IMR-90 (cell line): ENCODE results near the gene DAB1. TPM values are rescaled to one million over a fixed set of nuclear protein-coding genes. Genes with fewer than 3 reads are reported as not detected.

ENCODE experiments used
- ATAC-seq: fragments of 200-7000 bp; cut with Tn5 transposase; 2 replicates; pipeline ENCODE4 v1.9.1; 2020; ENCODE audit warnings: low read depth, mild to moderate bottlenecking, moderate library complexity
- BruUV-seq: library from RNA; stranded (reverse); fragments of 400-500 nt; replicated peaks from 2 replicates; lab custom pipeline; 2021; lab: Mats Ljungman, UMichigan
- CTCF ChIA-PET: fragments of 300-600 bp; formaldehyde crosslinking; extraction: SDS; loops from one replicate; lab custom pipeline; 2021; ENCODE audit warnings: antibody characterized with exemption; lab: Yijun Ruan, JAX
- POLR2A ChIA-PET: fragments of 300-600 bp; sonication (Branson Sonifier 250); formaldehyde crosslinking; loops from one replicate; lab custom pipeline; 2022; ENCODE audit warnings: antibody characterized with exemption; ENCODE audit not compliant: unreplicated experiment; lab: Charles Lee
- DNase-seq: peaks from one replicate; pipeline ENCODE4 v3.0.0; 2013
- H2AFZ ChIP-seq: replicated peaks from 2 replicates; pipeline ENCODE3; 2013; ENCODE audit warnings: low read length, mild to moderate bottlenecking; ENCODE audit not compliant: poor library complexity
- H2AK5ac ChIP-seq: 2 replicates; pipeline ENCODE4 v1.6.1; 2013; ENCODE audit warnings: low read depth, low read length, inconsistent platforms
- H2AK9ac ChIP-seq: replicated peaks from 2 replicates; pipeline ENCODE3; 2013; ENCODE audit warnings: mild to moderate bottlenecking, low read depth, low read length, moderate library complexity; ENCODE audit not compliant: poor library complexity
- H2BK120ac ChIP-seq: 2 replicates; pipeline ENCODE4 v1.6.1; 2013; ENCODE audit warnings: low read depth, low read length, inconsistent platforms
- H2BK15ac ChIP-seq: 3 replicates; pipeline ENCODE4 v1.6.1; 2013; ENCODE audit warnings: low read depth, low read length, inconsistent platforms
- H2BK20ac ChIP-seq: 2 replicates; pipeline ENCODE4 v1.6.1; 2013; ENCODE audit warnings: low read depth, mild to moderate bottlenecking, inconsistent platforms, low read length, moderate library complexity
- H2BK5ac ChIP-seq: 2 replicates; pipeline ENCODE4 v1.6.1; 2013; ENCODE audit warnings: mild to moderate bottlenecking, low read depth, low read length, inconsistent platforms; ENCODE audit not compliant: poor library complexity, severe bottlenecking
- H3K14ac ChIP-seq: replicated peaks from 2 replicates; pipeline ENCODE4 v1.6.1; 2013; ENCODE audit warnings: low read depth, low read length, inconsistent platforms
- H3K18ac ChIP-seq: 2 replicates; pipeline ENCODE4 v1.6.1; 2013; ENCODE audit warnings: low read depth, low read length, control low read depth
- H3K23ac ChIP-seq: 2 replicates; pipeline ENCODE4 v1.6.1; 2013; ENCODE audit warnings: low read depth, low read length, inconsistent platforms
- H3K27ac ChIP-seq: 2 replicates; pipeline ENCODE4 v1.5.1; 2013; ENCODE audit warnings: mild to moderate bottlenecking, control low read depth, low read length; ENCODE audit not compliant: insufficient read depth
- H3K27me3 ChIP-seq: 2 replicates; pipeline ENCODE4 v1.6.1; 2013; ENCODE audit warnings: low read length; ENCODE audit not compliant: control insufficient read depth, insufficient read depth
- H3K36me3 ChIP-seq: 2 replicates; pipeline ENCODE4 v1.6.1; 2013; ENCODE audit warnings: low read length, mixed read lengths; ENCODE audit not compliant: control insufficient read depth, insufficient read depth
- H3K4ac ChIP-seq: 2 replicates; pipeline ENCODE4 v1.6.1; 2013; ENCODE audit warnings: low read depth, low read length, inconsistent platforms
- H3K4me1 ChIP-seq: 2 replicates; pipeline ENCODE4 v1.6.1; 2013; ENCODE audit warnings: low read length, mixed read lengths; ENCODE audit not compliant: control insufficient read depth, insufficient read depth
- H3K4me2 ChIP-seq: 2 replicates; pipeline ENCODE4 v1.6.1; 2013; ENCODE audit warnings: low read depth, mild to moderate bottlenecking, control low read depth, low read length, moderate library complexity
- H3K4me3 ChIP-seq: 2 replicates; pipeline ENCODE4 v1.5.1; 2013; ENCODE audit warnings: low read depth, mild to moderate bottlenecking, control low read depth, low read length, moderate library complexity; ENCODE audit not compliant: insufficient read depth
- H3K56ac ChIP-seq: 2 replicates; pipeline ENCODE4 v1.6.1; 2013; ENCODE audit warnings: low read length, inconsistent platforms; ENCODE audit not compliant: insufficient read depth; ENCODE audit errors: extremely low read depth
- H3K79me1 ChIP-seq, 2 experiments: 2 replicates each; pipeline ENCODE4 v1.6.1; 2013; ENCODE audit warnings: low read length in 2 of 2, inconsistent platforms in 1 of 2, low read depth in 1 of 2
- H3K9ac ChIP-seq: 2 replicates; pipeline ENCODE4 v1.6.1; 2013; ENCODE audit warnings: low read depth, low read length, control low read depth
- H3K9me1 ChIP-seq: 2 replicates; pipeline ENCODE4 v1.6.1; 2013; ENCODE audit warnings: low read length, inconsistent platforms; ENCODE audit not compliant: insufficient read depth
- H3K9me3 ChIP-seq: 2 replicates; pipeline ENCODE4 v1.6.1; 2013; ENCODE audit warnings: low read length; ENCODE audit not compliant: control insufficient read depth, insufficient read depth
- H4K20me1 ChIP-seq: 2 replicates; pipeline ENCODE4 v1.6.1; 2013; ENCODE audit warnings: low read length, inconsistent platforms; ENCODE audit not compliant: insufficient read depth
- H4K5ac ChIP-seq: 2 replicates; pipeline ENCODE4 v1.6.1; 2013; ENCODE audit warnings: mild to moderate bottlenecking, low read depth, low read length, control low read depth
- H4K8ac ChIP-seq, 2 experiments: 2 replicates each; pipeline ENCODE4 v1.6.1; 2013; ENCODE audit warnings: low read depth in 2 of 2, low read length in 2 of 2, control low read depth in 1 of 2, inconsistent platforms in 1 of 2
- H4K91ac ChIP-seq: 2 replicates; pipeline ENCODE4 v1.6.1; 2013; ENCODE audit warnings: low read depth, low read length, inconsistent platforms; ENCODE audit not compliant: insufficient read depth
- BHLHE40 ChIP-seq: fragments of 150-350 bp; IDR thresholded peaks from 2 replicates; pipeline ENCODE4 v1.6.1; 2016; ENCODE audit warnings: mild to moderate bottlenecking, low read depth, low read length
- CEBPB ChIP-seq: IDR thresholded peaks from 2 replicates; pipeline ENCODE4 v1.6.1; 2012; ENCODE audit warnings: low read depth, low read length, improper control_type of control experiment
- ELK1 ChIP-seq: fragments of 150-350 bp; IDR thresholded peaks from 2 replicates; pipeline ENCODE4 v1.6.1; 2016; ENCODE audit warnings: low read depth, mild to moderate bottlenecking, low read length, moderate library complexity, borderline replicate concordance
- MAFK ChIP-seq: IDR thresholded peaks from 2 replicates; pipeline ENCODE4 v1.6.1; 2012; ENCODE audit warnings: low read depth, low read length, improper control_type of control experiment
- MAZ ChIP-seq: IDR thresholded peaks from 2 replicates; pipeline ENCODE4 v1.6.1; 2012; ENCODE audit warnings: low read depth, mild to moderate bottlenecking, low read length, improper control_type of control experiment, moderate library complexity, borderline replicate concordance
- MXI1 ChIP-seq: IDR thresholded peaks from 2 replicates; pipeline ENCODE4 v1.6.1; 2012; ENCODE audit warnings: low read depth, mild to moderate bottlenecking, low read length, moderate library complexity, borderline replicate concordance
- RAD21 ChIP-seq: IDR thresholded peaks from 2 replicates; pipeline ENCODE4 v1.6.1; 2012; ENCODE audit warnings: low read length, improper control_type of control experiment
- RFX5 ChIP-seq: IDR thresholded peaks from 2 replicates; pipeline ENCODE4 v1.8.0; 2012; ENCODE audit warnings: low read depth, mild to moderate bottlenecking, low read length, moderate library complexity
- WGBS, 2 experiments: methylation state at CpG; one replicate each; pipeline versions ENCODE4 v1.1.5 to v1.1.7; 2013; ENCODE audit warnings: missing lambda C conversion rate in 2 of 2; ENCODE audit not compliant: insufficient read length in 1 of 2; ENCODE audit errors: extremely low coverage in 2 of 2; 5-methylcytosine and 5-hydroxymethylcytosine counted together
- dilution Hi-C: fragments of 300-500 bp; cut with HindIII; formaldehyde crosslinking; loops from one replicate; pipeline ENCODE4 v1.14.3; 2018; ENCODE audit warnings: low sequenced_read_pairs; ENCODE audit not compliant: unreplicated experiment
- in situ Hi-C: fragments of 300-500 bp; cut with MboI; formaldehyde crosslinking; loops from 3 replicates; pipeline ENCODE4 v1.14.3; 2019; ENCODE audit warnings: low sequenced_read_pairs, inconsistent platforms, mixed read lengths
- intact Hi-C: fragments of 100-400 bp; cut with micrococcal nuclease; formaldehyde crosslinking; loops from 2 replicates; pipeline ENCODE4 v1.10.0; 2022
- polyA plus RNA-seq, 3 experiments: library from polyadenylated mRNA; depleted of rRNA; stranded (reverse); fragments of >200 nt; gene quantifications; 2 replicates each; pipeline ENCODE4 v1.2.3, GENCODE V29; 2012; ENCODE audit warnings: low replicate concordance in 1 of 3
- total RNA-seq: library from RNA; depleted of rRNA; stranded (reverse); fragments of >200 nt; gene quantifications from 2 replicates; pipeline ENCODE4 v1.2.3, GENCODE V29; 2012

DAB1 gene
- total and polyA plus RNA-seq, 2 of the 4 experiments (the other 2 are of a cell fraction), result 0.18 to 0.41 TPM

- Histone ChIP-seq H3K9me1 (no peaks in the 10 kb centered on the region), H2AFZ (no peak overlapping the region), H3K27me3 (no peaks in the 10 kb centered on the region), H4K5ac (no peak overlapping the region), H3K9me3 (no peaks in the 10 kb centered on the region), H4K8ac (no peak overlapping the region), H3K4ac (no peak overlapping the region), H3K79me1 (no peaks in the 10 kb centered on the region), H3K9ac (no peak overlapping the region), H3K18ac (no peak overlapping the region), H2AK5ac (no peak overlapping the region), H3K4me1 (no peaks in the 10 kb centered on the region), H4K91ac (no peak overlapping the region), H3K56ac (no peak overlapping the region), H2BK15ac (no peak overlapping the region), H3K36me3 (no peaks in the 10 kb centered on the region), H3K4me3 (no peak overlapping the region), H2BK5ac (no peak overlapping the region), H2BK120ac (no peak overlapping the region), H2AK9ac (no peak overlapping the region), H3K23ac (no peak overlapping the region), H2BK20ac (no peak overlapping the region), H3K14ac (no peak overlapping the region), H3K27ac (no peak overlapping the region), H3K4me2 (no peak overlapping the region), H4K20me1 (no peaks in the 10 kb centered on the region)
- ATAC-seq (no peak), DNase-seq (no peak)
- dilution Hi-C loops (no loop called here), intact Hi-C loops (no loop called here), in situ Hi-C loops (no loop called here)
- no CpG with 5 or more reads among the region's 2 CpGs for WGBS, 2 experiments
- ChIA-PET POLR2A (no interaction called here), CTCF (no interaction called here)
- BruUV-seq, result no TSS peak
- no peak for TF ChIP-seq MXI1
- no peak for TF ChIP-seq MAFK
- no peak for TF ChIP-seq RFX5
- no peak for TF ChIP-seq BHLHE40
- TF ChIP-seq RAD21, result no peak
- no peak for TF ChIP-seq CEBPB
- TF ChIP-seq MAZ, result no peak
- no peak for TF ChIP-seq ELK1
Observed at GRCh38 chr1:57361516-57361915, 62.3 kb downstream of the DAB1 start.
